PFSK-1 (cell line): ENCODE results near the gene CERS4.

Experiments used
- FOXP2 ChIP-seq: optimal IDR thresholded peaks from 2 replicates; pipeline ENCODE3; 2011; ENCODE audit warnings: borderline replicate concordance, control low read depth, inconsistent platforms; ENCODE audit not compliant: insufficient read depth; ENCODE audit errors: extremely low read length, extremely low read depth
- POLR2AphosphoS5 ChIP-seq: IDR thresholded peaks from 2 replicates; pipeline ENCODE4 v1.6.1; 2012; ENCODE audit warnings: low read depth, mild to moderate bottlenecking, control low read depth, low read length, moderate library complexity
- REST ChIP-seq, 2 experiments: IDR thresholded peaks; 2 replicates each; pipeline versions ENCODE4 v1.6.1 to v1.8.0; 2011 to 2012; ENCODE audit warnings: low read depth in 2 of 2, low read length in 2 of 2, control low read depth in 1 of 2, inconsistent platforms in 1 of 2, mild to moderate bottlenecking in 1 of 2, moderate library complexity in 1 of 2; ENCODE audit not compliant: insufficient read depth in 1 of 2
- SIN3A ChIP-seq: IDR thresholded peaks from 2 replicates; pipeline ENCODE4 v1.6.1; 2012; ENCODE audit warnings: mild to moderate bottlenecking, low read length, moderate library complexity, borderline replicate concordance; ENCODE audit not compliant: insufficient read depth
- TAF1 ChIP-seq: IDR thresholded peaks from 2 replicates; pipeline ENCODE4 v1.6.1; 2012; ENCODE audit warnings: low read length, control low read depth, borderline replicate concordance; ENCODE audit not compliant: insufficient read depth

Gene CERS4

GRCh38 chr19:8174706-8175105 is 34.5 kb upstream of the CERS4 start:
- TF ChIP-seq FOXP2 (no peak), SIN3A (no peak), TAF1 (no peak), REST (IDR thresholded peaks at IDR 0.05; ENCODE audit: insufficient read depth in 1 of 2, low read depth in 2 of 2, low read length in 2 of 2) (no peak), POLR2AphosphoS5 (no peak)

GRCh38 chr19:8180018-8180417 is 29.2 kb upstream of the CERS4 start:
- TF ChIP-seq REST (IDR thresholded peaks at IDR 0.05; ENCODE audit: insufficient read depth in 1 of 2, low read depth in 2 of 2, low read length in 2 of 2), result no peak
- no peak for TF ChIP-seq TAF1
- TF ChIP-seq POLR2AphosphoS5, result no peak
- TF ChIP-seq FOXP2, result no peak
- TF ChIP-seq SIN3A, result no peak

GRCh38 chr19:8184274-8184673 is 24.9 kb upstream of the CERS4 start:
- TF ChIP-seq TAF1, result no peak
- no peak for TF ChIP-seq FOXP2
- TF ChIP-seq SIN3A, result no peak
- TF ChIP-seq REST (IDR thresholded peaks at IDR 0.05; ENCODE audit: insufficient read depth in 1 of 2, low read depth in 2 of 2, low read length in 2 of 2), result no peak
- TF ChIP-seq POLR2AphosphoS5, result no peak

GRCh38 chr19:8185343-8186068 is 23.7 kb upstream of the CERS4 start:
- no peak for TF ChIP-seq REST (IDR thresholded peaks at IDR 0.05; ENCODE audit: insufficient read depth in 1 of 2, low read depth in 2 of 2, low read length in 2 of 2)
- TF ChIP-seq SIN3A, result no peak
- TF ChIP-seq TAF1, result no peak

GRCh38 chr19:8192221-8192820 is 16.8 kb upstream of the CERS4 start:
- TF ChIP-seq TAF1 (no peak), POLR2AphosphoS5 (no peak), FOXP2 (no peak), SIN3A (no peak), REST (IDR thresholded peaks at IDR 0.05; ENCODE audit: insufficient read depth in 1 of 2, low read depth in 2 of 2, low read length in 2 of 2) (no peak)
